ENCODE data around the gene PRKCB.

PRKCB gene

GRCh38 chr16:23836404-23837311 is 875 bp downstream of the PRKCB start:
- DNase-seq = peak; percentile 70

DNA sequence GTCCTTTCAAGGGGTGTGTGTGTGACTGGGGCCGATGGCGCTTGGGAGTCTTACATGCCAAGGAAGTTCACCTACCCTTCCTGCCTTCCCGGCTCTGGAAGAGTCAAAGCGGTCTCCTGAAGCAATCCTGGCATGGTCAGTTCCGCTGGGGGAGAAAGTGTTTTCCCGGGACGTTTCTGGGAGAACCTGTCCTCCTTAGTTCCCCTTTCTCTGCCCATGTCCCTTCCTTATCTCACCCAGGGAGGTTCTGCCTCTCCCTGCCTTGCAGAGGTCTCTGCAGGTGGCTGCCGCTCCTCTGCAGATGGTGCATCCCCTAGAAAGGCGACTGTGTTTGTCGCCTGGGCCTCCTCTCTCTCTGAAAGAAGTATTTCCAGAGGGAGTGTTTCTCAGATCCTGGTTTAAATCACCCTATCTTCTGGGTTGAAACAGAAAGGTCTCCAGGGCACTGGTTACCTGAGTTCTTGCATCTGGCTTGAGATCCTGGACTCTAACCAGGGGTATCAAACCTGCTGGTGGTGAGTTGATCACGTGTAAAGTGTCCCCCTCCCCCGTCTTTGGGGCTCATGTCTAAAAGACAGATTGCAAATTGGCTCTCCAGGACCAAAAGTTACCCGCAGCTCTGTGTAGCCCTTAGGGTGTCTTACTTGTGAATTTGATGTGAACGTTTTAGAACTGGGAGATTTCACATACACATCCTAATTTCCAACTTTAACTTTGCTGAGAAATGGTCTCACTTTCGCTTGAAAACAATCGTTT is 1.9 kb downstream of the PRKCB start:
- DNase-seq = no peak

- DNase-seq = no peak
Observed at GRCh38 chr16:23838485-23839142, 2.8 kb downstream of the PRKCB start.

GRCh38 chr16:23840310-23840709 is 4.5 kb downstream of the PRKCB start:
- DNase-seq = no peak

DNA sequence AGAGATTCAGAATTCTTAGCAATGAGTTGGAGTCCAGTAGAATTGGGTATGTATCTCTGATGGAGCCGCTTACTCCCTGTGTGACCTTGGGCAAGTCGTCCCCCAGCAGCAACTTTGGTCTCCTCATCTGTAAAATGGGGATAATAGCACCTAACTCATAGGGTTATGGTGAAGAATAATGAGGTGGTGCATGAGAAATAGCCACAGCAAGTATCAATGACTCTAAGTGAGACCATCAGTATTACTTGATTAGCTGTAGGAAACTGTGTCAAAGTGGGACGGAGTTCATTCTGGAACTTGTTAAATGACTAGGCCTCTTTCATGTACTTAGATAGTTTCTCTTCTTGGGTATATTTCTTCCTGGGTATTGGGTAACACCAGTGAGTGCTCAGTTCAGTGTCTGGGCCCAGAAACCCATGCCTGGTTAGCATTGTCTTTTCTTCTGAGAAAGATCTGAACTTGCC is 6.4 kb downstream of the PRKCB start:
- no peak for DNase-seq

DNA sequence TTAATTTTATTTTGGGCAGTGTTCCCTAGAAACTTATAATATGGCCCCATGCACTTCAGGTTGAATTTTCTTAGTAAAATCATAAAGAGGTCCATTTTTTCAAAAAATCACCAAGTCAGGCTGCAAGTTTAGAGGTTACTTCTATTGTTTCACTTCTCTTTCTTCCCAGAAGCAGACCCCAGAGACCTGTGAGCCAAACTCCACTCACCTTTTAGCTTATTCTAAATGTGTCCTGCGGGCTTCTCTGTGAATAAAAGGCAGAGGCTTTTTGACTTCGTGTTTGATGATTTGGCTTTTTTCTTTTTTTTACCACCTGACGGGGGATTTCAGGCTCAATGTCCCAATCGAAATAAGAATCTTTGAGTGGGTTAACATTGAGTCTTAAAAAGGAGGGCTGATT is 7.4 kb downstream of the PRKCB start:
- DNase-seq = no peak

DNA sequence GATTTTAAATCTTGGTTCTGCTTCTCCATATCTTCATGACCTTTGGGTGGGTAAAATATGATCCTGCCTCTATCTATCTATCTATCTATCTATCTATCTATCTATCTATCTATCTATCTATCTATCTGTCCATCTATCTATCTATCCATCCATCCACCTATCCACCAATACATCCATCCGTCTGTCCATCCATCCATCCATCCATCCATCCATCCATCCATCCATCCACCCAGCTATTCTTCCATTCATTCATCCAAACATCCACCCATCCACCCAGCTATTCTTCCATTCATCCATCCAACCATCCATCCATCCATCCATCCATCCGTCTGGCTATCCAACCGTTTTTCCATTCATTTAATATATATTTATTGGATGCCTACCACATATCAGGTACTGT is 11.5 kb downstream of the PRKCB start:
- DNase-seq = no peak

DNA sequence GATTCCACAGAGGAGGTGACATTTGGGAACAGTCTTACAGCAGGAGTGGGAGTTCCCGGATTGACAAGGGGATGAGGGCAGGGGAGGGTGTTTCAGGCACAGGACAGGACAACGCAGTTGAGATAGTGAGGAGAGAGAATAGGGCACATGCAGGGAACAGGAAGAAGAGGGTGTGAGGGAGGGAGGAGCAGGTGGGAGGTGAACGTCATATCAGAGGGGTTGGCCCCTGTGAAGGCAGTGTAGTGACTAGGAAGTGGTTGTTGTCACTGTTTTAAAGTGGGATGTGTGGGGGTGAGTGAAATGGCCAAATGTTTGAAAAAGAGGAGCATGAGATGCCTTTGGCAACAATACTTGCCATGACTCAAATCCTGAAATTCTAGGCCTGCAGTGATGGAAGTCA is 12.2 kb downstream of the PRKCB start:
- peak; percentile 64 for DNase-seq

DNA sequence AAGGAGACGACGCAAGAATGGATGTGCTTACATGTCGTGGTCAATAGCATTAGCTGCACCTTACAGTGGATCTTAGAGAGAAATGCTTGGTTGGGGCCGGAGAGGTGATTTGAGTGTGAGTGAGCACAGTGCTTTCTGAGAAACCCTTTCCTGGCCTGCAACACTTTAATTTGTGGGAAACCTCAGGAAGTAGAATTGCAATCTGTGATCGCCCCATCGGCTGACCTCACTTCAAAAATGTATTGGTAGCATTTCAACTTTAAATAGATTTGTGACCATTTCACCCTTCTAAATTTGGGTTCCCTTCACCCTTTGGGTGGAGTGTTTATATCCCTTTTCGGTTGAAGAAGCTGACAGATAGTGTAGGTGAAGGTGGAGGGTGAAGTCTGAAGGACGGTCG is 13.2 kb downstream of the PRKCB start:
- no peak for DNase-seq

DNA sequence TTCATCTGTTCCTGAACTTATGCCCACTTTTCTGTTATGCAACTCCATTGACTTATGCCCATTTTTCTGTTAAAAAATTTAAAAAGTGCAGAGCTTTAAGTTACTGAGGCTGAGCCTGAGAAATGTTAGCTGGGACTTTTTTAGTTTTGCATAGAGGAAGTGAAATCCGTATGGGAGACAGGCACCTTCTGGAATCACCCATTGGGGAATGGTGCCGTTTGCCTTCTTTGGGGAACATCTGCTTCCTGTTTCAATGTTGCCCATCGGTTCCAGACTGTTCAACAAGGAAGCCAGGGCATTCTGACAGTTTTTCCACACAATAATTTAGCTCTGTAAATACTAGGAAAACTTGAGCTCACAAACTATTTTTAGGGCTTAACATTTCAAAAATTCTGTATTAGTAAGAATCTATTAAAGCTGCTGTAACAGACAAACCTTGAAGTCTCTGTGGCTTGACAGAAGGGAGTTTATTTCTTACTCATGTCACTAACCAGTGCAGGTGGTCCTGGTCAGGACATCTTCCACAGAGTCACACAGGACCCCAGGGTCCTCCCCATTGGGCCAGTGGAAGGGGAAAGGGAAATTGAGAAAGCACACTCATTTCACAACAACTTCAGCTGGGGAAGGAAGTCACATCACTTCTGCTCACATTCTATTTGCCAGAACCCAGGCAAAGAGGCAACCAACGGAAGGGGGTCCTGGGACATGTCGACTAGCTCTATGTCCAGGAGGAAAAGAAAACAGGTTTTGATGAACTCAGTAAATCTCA is 17.2 kb downstream of the PRKCB start:
- DNase-seq = no peak

DNA sequence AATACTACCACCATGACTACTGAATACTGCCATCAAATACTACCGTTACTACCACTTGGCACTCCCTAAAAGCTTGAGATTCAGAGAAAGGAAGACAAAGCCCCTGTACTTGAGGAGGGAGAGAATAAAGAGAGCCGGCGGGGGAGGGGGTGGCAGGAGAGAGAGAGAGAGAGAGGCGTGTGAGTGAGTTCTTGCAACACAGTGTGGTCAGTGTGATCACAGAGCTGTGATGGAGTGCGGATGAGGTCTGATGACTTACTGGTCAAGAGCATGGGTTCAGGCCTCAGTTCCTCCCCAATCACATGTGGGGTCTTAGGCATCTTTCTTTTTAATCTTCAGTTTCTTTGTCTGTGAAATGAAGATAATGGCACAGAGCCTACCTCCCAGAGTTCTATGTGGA is 19.2 kb downstream of the PRKCB start:
- no peak for DNase-seq

- DNase-seq = no peak
Observed at GRCh38 chr16:23856251-23856709, 20.5 kb downstream of the PRKCB start.

DNA sequence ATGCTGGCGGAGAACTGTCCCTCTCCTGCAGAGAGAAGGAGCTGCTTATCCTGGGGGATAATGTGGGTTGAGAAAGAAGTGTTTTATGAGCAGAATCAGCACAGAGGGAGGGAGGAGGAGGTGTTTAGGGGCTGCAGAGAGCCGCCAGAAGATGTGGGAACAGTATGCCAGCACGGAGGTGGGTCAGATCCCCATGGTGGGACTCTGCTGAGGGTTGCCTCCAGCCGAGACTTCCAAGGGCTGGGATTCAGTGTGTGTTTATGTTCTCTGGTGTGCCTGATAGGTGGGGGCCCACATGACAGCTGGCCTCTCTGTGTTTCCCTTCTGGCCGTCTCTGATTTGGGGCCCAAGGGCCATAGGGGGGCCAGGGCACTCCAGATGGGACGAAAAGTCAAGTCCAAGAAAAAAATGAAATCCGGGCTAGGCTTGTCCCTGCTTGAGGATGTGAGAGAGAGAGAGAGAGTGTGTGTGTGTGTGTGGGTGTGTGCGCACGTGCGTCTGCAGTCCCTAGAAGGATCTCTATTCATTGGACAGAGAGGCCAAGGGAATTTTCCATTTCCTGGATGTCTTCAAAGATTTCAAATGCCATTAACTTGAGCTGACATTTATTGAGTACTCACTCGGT is 21.6 kb downstream of the PRKCB start:
- no peak for DNase-seq

DNA sequence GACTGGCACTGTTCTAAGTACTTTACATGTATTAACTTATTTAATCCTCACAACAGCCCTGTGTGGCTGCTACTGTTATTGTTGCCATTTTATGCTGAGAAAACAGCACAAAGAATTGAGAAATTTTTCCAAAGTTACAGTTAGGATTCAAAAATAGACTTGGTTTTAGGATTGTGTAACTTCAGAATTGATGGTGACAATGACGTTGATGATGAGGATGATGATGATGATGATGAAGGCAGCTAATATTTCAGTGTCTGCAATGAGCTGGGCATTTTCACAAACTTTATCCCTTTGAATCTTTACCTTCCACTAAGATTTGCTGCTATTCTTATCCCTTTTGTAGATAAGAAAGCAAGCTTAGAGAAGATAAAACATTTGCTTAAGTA is 22.1 kb downstream of the PRKCB start:
- DNase-seq = no peak

DNA sequence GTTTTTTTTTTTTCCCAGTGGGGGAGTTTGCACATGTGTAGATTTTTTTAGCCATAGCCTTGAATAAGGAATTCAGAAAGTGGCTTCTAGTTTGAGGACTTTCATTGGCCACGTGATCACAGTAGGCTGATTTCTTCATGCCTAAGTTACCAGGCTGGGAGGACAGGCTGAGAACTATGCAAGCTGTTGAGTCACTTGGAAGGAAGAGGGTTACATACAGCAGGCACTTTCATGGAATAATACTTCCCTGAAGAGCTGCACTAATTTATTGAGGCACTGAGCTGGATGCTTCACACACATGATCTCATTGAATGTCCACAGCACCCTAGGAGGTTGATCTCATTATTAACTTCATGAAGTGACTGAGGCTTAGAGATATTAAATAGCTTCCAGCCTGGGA is 22.8 kb downstream of the PRKCB start:
- DNase-seq = no peak

- DNase-seq = no peak
Observed at GRCh38 chr16:23859713-23860269, 24.0 kb downstream of the PRKCB start.

DNA sequence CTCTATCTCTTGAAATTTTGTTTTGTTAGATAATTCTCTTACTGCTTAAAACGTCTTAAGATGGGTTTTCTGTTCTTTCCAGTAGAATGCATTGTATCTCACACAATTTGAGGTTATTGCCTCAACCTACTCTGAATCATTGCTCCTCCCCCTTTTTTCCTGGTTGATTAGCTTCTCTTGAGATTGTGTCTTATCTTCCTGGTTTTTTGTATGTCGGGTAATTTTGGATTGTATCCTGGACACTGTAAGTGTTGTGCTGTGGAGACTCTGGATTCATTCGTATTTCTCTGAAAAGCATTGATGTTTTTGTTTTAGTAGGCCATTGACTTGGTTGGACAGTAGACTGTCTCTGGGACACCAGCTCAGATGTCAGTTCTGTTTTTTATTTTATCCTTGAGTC is 26.1 kb downstream of the PRKCB start:
- no peak for DNase-seq

- DNase-seq = no peak
Observed at GRCh38 chr16:23862556-23862955, 26.8 kb downstream of the PRKCB start.

- no peak for DNase-seq
Observed at GRCh38 chr16:23863511-23864422, 28.0 kb downstream of the PRKCB start.

GRCh38 chr16:23865853-23866252 is 30.1 kb downstream of the PRKCB start:
- no peak for DNase-seq

- DNase-seq = no peak
Observed at GRCh38 chr16:23866621-23867020, 30.8 kb downstream of the PRKCB start.

Data from activated CD8-positive, alpha-beta memory T cell treated with anti-CD3 and anti-CD28 coated beads, Interleukin-2, amount 50 U/mL, for 4 hours (primary cell).